HepG2 (cell line): ENCODE data around the gene KIAA1217. TPM values are rescaled to one million over a fixed set of nuclear protein-coding genes. Genes with fewer than 3 reads are reported as not detected.

ENCODE experiments used
- CBX2 ChIP-seq, 2 experiments: fragments of 200-600 bp in 1 of 2; sonication (generic); formaldehyde crosslinking in 1 of 2; IDR thresholded peaks; 2 replicates each; pipeline versions ENCODE4 v1.7.0 to v1.8.1; 2018 to 2022; ENCODE audit warnings: low read depth in 2 of 2, low read length in 1 of 2, mild to moderate bottlenecking in 1 of 2, missing genetic modification reagents in 1 of 2
- DR1 ChIP-seq: sonication (generic); formaldehyde crosslinking; IDR thresholded peaks from 2 replicates; pipeline ENCODE4 v1.8.0; 2021; ENCODE audit warnings: mild to moderate bottlenecking, missing genetic modification reagents, inconsistent platforms
- EED ChIP-seq: sonication (generic); formaldehyde crosslinking; IDR thresholded peaks from 2 replicates; pipeline ENCODE4 v1.5.0; 2020; ENCODE audit warnings: mild to moderate bottlenecking, missing genetic modification reagents
- GABPB1 ChIP-seq: IDR thresholded peaks from 2 replicates; pipeline ENCODE4 v1.6.1; 2016; ENCODE audit warnings: mild to moderate bottlenecking, missing genetic modification reagents, moderate library complexity, missing compliant biosample characterization
- HNF4G ChIP-seq, 2 experiments: sonication (generic) in 1 of 2; formaldehyde crosslinking in 1 of 2; IDR thresholded peaks; 2 replicates each; pipeline versions ENCODE4 v1.4.0 to v1.6.1; 2011 to 2020; ENCODE audit warnings: borderline replicate concordance in 2 of 2, low read depth in 2 of 2, mild to moderate bottlenecking in 2 of 2, low read length in 1 of 2, missing genetic modification reagents in 1 of 2, moderate library complexity in 1 of 2
- PHF21A ChIP-seq: sonication (generic); formaldehyde crosslinking; IDR thresholded peaks from 2 replicates; pipeline ENCODE4 v1.5.0; 2020; ENCODE audit warnings: mild to moderate bottlenecking, missing genetic modification reagents
- SRY ChIP-seq: sonication (generic); formaldehyde crosslinking; IDR thresholded peaks from 2 replicates; pipeline ENCODE4 v1.8.0; 2022; ENCODE audit warnings: mild to moderate bottlenecking, missing genetic modification reagents
- TARDBP ChIP-seq: sonication (generic); formaldehyde crosslinking; IDR thresholded peaks from 2 replicates; pipeline ENCODE4 v1.8.0; 2022; ENCODE audit warnings: mild to moderate bottlenecking, missing genetic modification reagents
- TCF7L2 ChIP-seq: IDR thresholded peaks from 2 replicates; pipeline ENCODE4 v1.6.1; 2011; ENCODE audit warnings: mild to moderate bottlenecking, low read depth, low read length, moderate library complexity
- XBP1 ChIP-seq: sonication (generic); formaldehyde crosslinking; IDR thresholded peaks from 2 replicates; pipeline ENCODE4 v1.5.0; 2020; ENCODE audit warnings: missing genetic modification reagents
- ZFP36L1 ChIP-seq: sonication (generic); formaldehyde crosslinking; IDR thresholded peaks from 2 replicates; pipeline ENCODE4 v1.8.0; 2022; ENCODE audit warnings: mild to moderate bottlenecking, missing genetic modification reagents, moderate library complexity
- ZNF619 ChIP-seq: sonication (generic); formaldehyde crosslinking; IDR thresholded peaks from 2 replicates; pipeline ENCODE4 v1.4.0; 2020; ENCODE audit warnings: mild to moderate bottlenecking, missing genetic modification reagents
- ZNF780A ChIP-seq: sonication (generic); formaldehyde crosslinking; IDR thresholded peaks from 2 replicates; pipeline ENCODE4 v1.8.0; 2022; ENCODE audit warnings: mild to moderate bottlenecking, missing genetic modification reagents, moderate library complexity
- polyA plus RNA-seq, 8 experiments: library from polyadenylated mRNA; depleted of rRNA in 3 of 8; stranded (reverse) in 7 of 8; unstranded in 1 of 8; fragments of >200 nt; fragmentation: Illumina TruSeq in 4 of 8; extraction: Trizol in 4 of 8; gene quantifications; 2 replicates each; pipeline versions ENCODE4 v1.2.1 to v1.2.3, GENCODE V29; 2011 to 2016; ENCODE audit warnings: low read depth in 4 of 8, missing spikeins in 1 of 8, mixed read lengths in 1 of 8; ENCODE audit not compliant: insufficient read depth in 1 of 8
- total RNA-seq, 5 experiments: library from RNA; depleted of rRNA; stranded (reverse); fragments of >200 nt; fragmentation: Illumina TruSeq; extraction: Trizol; gene quantifications; 2 replicates each; pipeline ENCODE4 v1.2.3, GENCODE V29; 2016; ENCODE audit warnings: low read depth in 1 of 5
- TF ChIP-seq, protein P1 (sequence below): sonication (generic); formaldehyde crosslinking; IDR thresholded peaks from 2 replicates; pipeline ENCODE4 v1.4.0; 2020; ENCODE audit warnings: missing genetic modification reagents
- TF ChIP-seq, protein P2 (sequence below): sonication (generic); formaldehyde crosslinking; IDR thresholded peaks from 2 replicates; pipeline ENCODE4 v1.4.0; 2020; ENCODE audit warnings: missing genetic modification reagents
- TF ChIP-seq, protein P3 (sequence below): IDR thresholded peaks from 2 replicates; pipeline ENCODE4 v1.6.1; 2018; ENCODE audit warnings: missing genetic modification reagents, mild to moderate bottlenecking, missing compliant biosample characterization
- TF ChIP-seq, protein P4 (sequence below): sonication (generic); formaldehyde crosslinking; IDR thresholded peaks from 2 replicates; pipeline ENCODE4 v1.4.0; 2020; ENCODE audit warnings: missing genetic modification reagents
- TF ChIP-seq, protein P5 (sequence below): sonication (generic); formaldehyde crosslinking; conservative IDR thresholded peaks from 2 replicates; pipeline ENCODE4 v1.8.1; 2023; ENCODE audit warnings: missing genetic modification reagents
- TF ChIP-seq, protein P6 (sequence below): sonication (generic); formaldehyde crosslinking; IDR thresholded peaks from 2 replicates; pipeline ENCODE4 v1.8.1; 2022; ENCODE audit warnings: mild to moderate bottlenecking, missing genetic modification reagents

Gene KIAA1217
- total and polyA plus RNA-seq, 2 of the 13 experiments (the other 11 are each of a cell fraction or from before 2014, with no cell fraction given): 4.6 to 10.9 TPM

DNA sequence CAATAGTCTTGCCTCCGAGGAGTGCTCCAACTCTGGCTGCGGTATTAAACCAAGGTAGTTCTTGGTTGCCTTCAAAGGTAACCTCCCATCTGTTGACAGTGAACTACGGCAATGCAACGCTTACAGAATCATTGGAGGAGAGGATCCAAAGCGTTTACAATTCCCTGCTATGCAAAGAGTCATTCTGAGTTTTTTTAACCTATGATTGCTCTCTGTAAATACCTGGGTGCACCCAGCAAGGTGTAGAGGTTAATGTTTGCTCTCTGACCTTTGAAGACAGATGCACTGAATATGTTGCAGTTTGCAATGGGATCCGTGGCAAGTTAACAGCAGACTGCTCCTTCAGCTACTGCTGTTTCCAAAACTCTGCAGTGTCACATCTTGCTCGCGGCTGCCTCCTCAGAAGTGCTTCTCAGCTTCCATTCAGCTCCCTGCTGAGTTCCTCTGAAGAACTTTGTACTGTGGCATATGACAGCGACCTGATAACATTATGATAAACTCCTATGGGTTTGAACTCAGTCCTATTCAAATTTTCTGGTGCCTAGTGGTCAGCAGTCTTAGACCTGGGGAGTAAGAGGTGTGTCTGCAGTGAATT, 29.0 kb downstream of the KIAA1217 start (continued):
- TF ChIP-seq, protein P1, sequence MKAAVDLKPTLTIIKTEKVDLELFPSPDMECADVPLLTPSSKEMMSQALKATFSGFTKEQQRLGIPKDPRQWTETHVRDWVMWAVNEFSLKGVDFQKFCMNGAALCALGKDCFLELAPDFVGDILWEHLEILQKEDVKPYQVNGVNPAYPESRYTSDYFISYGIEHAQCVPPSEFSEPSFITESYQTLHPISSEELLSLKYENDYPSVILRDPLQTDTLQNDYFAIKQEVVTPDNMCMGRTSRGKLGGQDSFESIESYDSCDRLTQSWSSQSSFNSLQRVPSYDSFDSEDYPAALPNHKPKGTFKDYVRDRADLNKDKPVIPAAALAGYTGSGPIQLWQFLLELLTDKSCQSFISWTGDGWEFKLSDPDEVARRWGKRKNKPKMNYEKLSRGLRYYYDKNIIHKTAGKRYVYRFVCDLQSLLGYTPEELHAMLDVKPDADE (CRISPR knock-in tag): no peak
- TF ChIP-seq, protein P2, sequence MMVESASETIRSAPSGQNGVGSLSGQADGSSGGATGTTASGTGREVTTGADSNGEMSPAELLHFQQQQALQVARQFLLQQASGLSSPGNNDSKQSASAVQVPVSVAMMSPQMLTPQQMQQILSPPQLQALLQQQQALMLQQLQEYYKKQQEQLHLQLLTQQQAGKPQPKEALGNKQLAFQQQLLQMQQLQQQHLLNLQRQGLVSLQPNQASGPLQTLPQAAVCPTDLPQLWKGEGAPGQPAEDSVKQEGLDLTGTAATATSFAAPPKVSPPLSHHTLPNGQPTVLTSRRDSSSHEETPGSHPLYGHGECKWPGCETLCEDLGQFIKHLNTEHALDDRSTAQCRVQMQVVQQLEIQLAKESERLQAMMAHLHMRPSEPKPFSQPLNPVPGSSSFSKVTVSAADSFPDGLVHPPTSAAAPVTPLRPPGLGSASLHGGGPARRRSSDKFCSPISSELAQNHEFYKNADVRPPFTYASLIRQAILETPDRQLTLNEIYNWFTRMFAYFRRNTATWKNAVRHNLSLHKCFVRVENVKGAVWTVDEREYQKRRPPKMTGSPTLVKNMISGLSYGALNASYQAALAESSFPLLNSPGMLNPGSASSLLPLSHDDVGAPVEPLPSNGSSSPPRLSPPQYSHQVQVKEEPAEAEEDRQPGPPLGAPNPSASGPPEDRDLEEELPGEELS (CRISPR knock-in tag): peak; percentile 55; the same call in 1 of the 2 replicates
- TF ChIP-seq ZNF780A (no peak), ZNF619 (no peak), XBP1 (CRISPR knock-in tag) (no peak), GABPB1 (no peak), CBX2 (IDR thresholded peaks at IDR 0.05; ENCODE audit: low read depth, low read length) (no peak), CBX2 (CRISPR knock-in tag; IDR thresholded peaks at IDR 0.05; ENCODE audit: low read depth) (no peak), ZFP36L1 (CRISPR knock-in tag) (no peak), SRY (CRISPR knock-in tag) (no peak), HNF4G (IDR thresholded peaks at IDR 0.05; ENCODE audit: borderline replicate concordance, low read depth, low read length) (no peak), HNF4G (CRISPR knock-in tag; IDR thresholded peaks at IDR 0.05; ENCODE audit: borderline replicate concordance, low read depth) (no peak), TCF7L2 (no peak), EED (CRISPR knock-in tag) (no peak), TARDBP (CRISPR knock-in tag) (no peak), PHF21A (0 out of 2 replicates have a peak, but pooled peaks have one; percentile 43), DR1 (CRISPR knock-in tag) (no peak)
- TF ChIP-seq, protein P3, sequence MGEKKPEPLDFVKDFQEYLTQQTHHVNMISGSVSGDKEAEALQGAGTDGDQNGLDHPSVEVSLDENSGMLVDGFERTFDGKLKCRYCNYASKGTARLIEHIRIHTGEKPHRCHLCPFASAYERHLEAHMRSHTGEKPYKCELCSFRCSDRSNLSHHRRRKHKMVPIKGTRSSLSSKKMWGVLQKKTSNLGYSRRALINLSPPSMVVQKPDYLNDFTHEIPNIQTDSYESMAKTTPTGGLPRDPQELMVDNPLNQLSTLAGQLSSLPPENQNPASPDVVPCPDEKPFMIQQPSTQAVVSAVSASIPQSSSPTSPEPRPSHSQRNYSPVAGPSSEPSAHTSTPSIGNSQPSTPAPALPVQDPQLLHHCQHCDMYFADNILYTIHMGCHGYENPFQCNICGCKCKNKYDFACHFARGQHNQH (CRISPR knock-in tag): no peak
- TF ChIP-seq, protein P4, sequence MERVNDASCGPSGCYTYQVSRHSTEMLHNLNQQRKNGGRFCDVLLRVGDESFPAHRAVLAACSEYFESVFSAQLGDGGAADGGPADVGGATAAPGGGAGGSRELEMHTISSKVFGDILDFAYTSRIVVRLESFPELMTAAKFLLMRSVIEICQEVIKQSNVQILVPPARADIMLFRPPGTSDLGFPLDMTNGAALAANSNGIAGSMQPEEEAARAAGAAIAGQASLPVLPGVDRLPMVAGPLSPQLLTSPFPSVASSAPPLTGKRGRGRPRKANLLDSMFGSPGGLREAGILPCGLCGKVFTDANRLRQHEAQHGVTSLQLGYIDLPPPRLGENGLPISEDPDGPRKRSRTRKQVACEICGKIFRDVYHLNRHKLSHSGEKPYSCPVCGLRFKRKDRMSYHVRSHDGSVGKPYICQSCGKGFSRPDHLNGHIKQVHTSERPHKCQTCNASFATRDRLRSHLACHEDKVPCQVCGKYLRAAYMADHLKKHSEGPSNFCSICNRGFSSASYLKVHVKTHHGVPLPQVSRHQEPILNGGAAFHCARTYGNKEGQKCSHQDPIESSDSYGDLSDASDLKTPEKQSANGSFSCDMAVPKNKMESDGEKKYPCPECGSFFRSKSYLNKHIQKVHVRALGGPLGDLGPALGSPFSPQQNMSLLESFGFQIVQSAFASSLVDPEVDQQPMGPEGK: no peak
- TF ChIP-seq, protein P5, sequence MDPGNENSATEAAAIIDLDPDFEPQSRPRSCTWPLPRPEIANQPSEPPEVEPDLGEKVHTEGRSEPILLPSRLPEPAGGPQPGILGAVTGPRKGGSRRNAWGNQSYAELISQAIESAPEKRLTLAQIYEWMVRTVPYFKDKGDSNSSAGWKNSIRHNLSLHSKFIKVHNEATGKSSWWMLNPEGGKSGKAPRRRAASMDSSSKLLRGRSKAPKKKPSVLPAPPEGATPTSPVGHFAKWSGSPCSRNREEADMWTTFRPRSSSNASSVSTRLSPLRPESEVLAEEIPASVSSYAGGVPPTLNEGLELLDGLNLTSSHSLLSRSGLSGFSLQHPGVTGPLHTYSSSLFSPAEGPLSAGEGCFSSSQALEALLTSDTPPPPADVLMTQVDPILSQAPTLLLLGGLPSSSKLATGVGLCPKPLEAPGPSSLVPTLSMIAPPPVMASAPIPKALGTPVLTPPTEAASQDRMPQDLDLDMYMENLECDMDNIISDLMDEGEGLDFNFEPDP (CRISPR knock-in tag): no peak
- TF ChIP-seq, protein P6, sequence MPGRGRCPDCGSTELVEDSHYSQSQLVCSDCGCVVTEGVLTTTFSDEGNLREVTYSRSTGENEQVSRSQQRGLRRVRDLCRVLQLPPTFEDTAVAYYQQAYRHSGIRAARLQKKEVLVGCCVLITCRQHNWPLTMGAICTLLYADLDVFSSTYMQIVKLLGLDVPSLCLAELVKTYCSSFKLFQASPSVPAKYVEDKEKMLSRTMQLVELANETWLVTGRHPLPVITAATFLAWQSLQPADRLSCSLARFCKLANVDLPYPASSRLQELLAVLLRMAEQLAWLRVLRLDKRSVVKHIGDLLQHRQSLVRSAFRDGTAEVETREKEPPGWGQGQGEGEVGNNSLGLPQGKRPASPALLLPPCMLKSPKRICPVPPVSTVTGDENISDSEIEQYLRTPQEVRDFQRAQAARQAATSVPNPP (CRISPR knock-in tag): no peak
